HG03064 (cell line): ENCODE results near the gene ODF2L.

Experiments used
- ATAC-seq: cut with Tn5 transposase; IDR thresholded peaks from one replicate; pipeline ENCODE4 v1.9.1; 2021; ENCODE audit warnings: low read depth; ENCODE audit not compliant: unreplicated experiment

Gene ODF2L

GRCh38 chr1:86322241-86322640 is 73.9 kb downstream of the ODF2L start:
- no peak for ATAC-seq

- no peak for ATAC-seq
These were observed 77.7 kb downstream of the ODF2L start for GRCh38 chr1:86318436-86318835.

- ATAC-seq = no peak
These were observed 78.2 kb downstream of the ODF2L start for GRCh38 chr1:86317926-86318325.

GRCh38 chr1:86305731-86306130 is 90.4 kb downstream of the ODF2L start:
- ATAC-seq = no peak

- ATAC-seq = no peak
These were observed 93.0 kb downstream of the ODF2L start for GRCh38 chr1:86303041-86303690.
